Stimulated activated effector memory CD8-positive, alpha-beta T cell treated with anti-CD3 and anti-CD28 coated beads, Interleukin-12 subunit alpha, Interleukin-12 subunit beta, amount 100 ng/mL, for 72 hours (primary cell): Measurements from ENCODE around the gene C1S.
"Not testable (repeated sequence)": the region's sequence is repeated elsewhere in the genome, so short reads cannot be mapped to it uniquely, and the experiment has no call there.

Experiments used
- ATAC-seq: fragments of 150-1000 bp; cut with Tn5 transposase; 2 replicates; pipeline ENCODE4 v1.10.0; 2021
- DNase-seq, 2 donors: peaks; one replicate each; pipeline ENCODE4 v3.0.0; 2021 to 2022; ENCODE audit warnings: low spot score in 2 of 2
- H3K27ac Mint-ChIP-seq: one replicate; pipeline ENCODE4 v1.8.0; 2022; ENCODE audit warnings: mild to moderate bottlenecking, mixed read lengths
- H3K36me3 Mint-ChIP-seq: one replicate; pipeline ENCODE4 v1.8.0; 2022; ENCODE audit warnings: mild to moderate bottlenecking, mixed read lengths
- H3K4me1 Mint-ChIP-seq: one replicate; pipeline ENCODE4 v1.8.0; 2022; ENCODE audit warnings: mixed read lengths
- H3K4me3 Mint-ChIP-seq: one replicate; pipeline ENCODE4 v1.8.0; 2022; ENCODE audit warnings: mild to moderate bottlenecking, mixed read lengths
- H3K9me3 Mint-ChIP-seq: one replicate; pipeline ENCODE4 v1.8.0; 2022; ENCODE audit warnings: mixed read lengths

C1S gene

DNA sequence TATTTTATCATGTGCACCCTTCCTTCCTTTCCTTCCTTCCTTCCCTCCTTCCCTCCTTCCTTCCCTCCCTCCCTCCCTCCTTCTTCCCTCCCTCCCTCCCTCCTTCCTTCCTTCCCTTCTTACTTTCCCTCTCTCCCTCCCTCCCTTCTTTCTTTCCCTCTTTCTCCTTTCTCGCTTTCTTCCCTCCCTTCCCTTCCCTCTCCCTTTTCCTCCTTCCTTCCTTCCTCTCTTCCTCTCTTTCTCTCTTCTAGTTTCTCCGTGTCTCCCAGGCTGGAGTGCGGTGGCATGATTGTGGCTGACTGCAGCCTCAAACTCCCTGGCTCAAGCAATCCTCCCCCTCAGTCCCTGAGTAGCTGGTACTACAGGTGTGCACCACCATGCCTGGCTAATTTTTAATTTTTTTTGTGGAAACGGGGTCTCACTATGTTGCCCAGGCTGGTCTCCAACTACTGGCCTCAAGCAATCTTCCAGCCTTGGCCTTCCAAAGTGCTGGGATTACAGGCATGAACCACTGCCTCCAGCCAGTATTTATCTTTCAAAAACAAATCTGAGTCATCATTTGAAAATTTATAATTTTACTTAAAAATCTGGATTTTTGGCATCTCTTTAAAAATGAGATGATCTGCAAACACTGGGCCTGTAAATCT, 40.7 kb downstream of the C1S start:
- ATAC-seq: no peak
- H3K4me3 Mint-ChIP-seq: no peak overlapping the region
- peaks cover 5% of the 10 kb centered on the region for H3K9me3 Mint-ChIP-seq
- peaks cover 28% of the 10 kb centered on the region for H3K4me1 Mint-ChIP-seq
- DNase-seq: no peak
- peak overlapping the region; percentile 40 for H3K27ac Mint-ChIP-seq
- H3K36me3 Mint-ChIP-seq: peaks cover 43% of the 10 kb centered on the region

DNA sequence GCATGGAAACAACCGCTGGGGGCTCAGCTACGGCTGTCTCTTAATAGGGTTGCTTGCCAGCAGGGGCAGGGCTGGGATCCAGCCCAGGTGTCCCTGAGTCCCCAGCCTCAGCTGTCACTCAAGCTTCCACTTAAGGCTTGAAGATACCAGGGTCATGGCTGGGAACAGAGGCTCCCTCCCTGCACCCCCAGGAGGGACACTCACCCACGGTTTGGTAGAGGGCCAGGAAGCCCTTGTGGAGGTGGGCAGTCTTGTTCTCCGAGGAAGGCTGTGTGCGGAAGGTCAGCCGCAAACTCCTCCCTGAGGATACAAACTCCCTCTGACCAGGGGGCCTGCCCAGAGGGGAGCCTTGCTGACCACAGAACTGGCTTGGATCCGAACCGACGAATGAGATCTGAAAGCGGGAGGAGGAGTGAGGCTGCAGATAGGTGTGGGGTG, 41.2 kb downstream of the C1S start:
- no peak for DNase-seq
- Mint-ChIP-seq H3K9me3 (peaks cover 8% of the 10 kb centered on the region), H3K36me3 (peaks cover 46% of the 10 kb centered on the region), H3K4me3 (no peak overlapping the region), H3K27ac (peak overlapping the region; percentile 40), H3K4me1 (peaks cover 33% of the 10 kb centered on the region)
- ATAC-seq: no peak

- peaks cover 36% of the 10 kb centered on the region for H3K4me1 Mint-ChIP-seq
- H3K9me3 Mint-ChIP-seq: peaks cover 8% of the 10 kb centered on the region
- ATAC-seq (no peak), DNase-seq (no peak)
- H3K36me3 Mint-ChIP-seq: peaks cover 47% of the 10 kb centered on the region
- H3K27ac Mint-ChIP-seq: peak overlapping the region; percentile 76
- H3K4me3 Mint-ChIP-seq: no peak overlapping the region
These were observed 42.1 kb downstream of the C1S start for GRCh38 chr12:7102582-7102981.

DNA sequence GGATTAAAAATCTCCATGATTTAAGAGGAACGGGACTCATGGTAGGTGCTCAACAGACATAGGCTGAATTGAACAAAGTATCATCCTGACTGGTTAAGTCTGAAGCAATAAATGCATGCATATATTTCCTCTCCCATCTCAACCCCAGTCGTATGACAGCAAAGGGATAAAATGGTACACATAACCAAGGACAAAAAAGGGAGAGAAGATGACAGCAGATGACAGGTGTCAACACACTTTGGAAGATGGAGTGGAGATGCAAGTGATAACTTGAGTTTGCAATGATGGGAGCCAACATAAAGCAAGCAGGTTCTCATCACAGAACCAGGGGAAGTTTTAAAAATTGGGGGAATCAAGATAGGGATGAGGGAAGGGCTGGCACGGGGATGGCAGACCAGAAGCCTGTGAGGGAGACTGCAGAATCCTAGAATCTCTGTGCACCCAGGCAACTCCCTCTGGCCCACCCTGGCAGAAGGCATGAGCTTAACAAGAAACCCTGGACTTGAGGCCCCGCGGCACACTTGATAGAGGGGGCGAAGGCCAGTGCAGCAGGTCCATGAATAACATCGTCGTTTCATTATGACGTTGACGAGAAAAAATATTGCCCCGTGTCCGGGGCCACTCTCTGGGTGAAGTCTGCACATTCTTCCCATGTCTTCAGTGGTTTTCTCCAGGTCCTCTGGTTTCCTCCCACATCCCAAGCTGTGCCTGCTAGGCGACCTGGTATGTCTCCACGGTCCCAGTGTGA, 43.5 kb downstream of the C1S start:
- peaks cover 43% of the 10 kb centered on the region for H3K4me1 Mint-ChIP-seq
- H3K27ac Mint-ChIP-seq: peak overlapping the region; percentile 76
- peaks cover 8% of the 10 kb centered on the region for H3K9me3 Mint-ChIP-seq
- peaks cover 43% of the 10 kb centered on the region for H3K36me3 Mint-ChIP-seq
- no peak overlapping the region for H3K4me3 Mint-ChIP-seq
- DNase-seq (no peak), ATAC-seq (no peak)

- Mint-ChIP-seq H3K4me1 (peaks cover 60% of the 10 kb centered on the region), H3K9me3 (peaks cover 8% of the 10 kb centered on the region)
These were observed 45.6 kb downstream of the C1S start for GRCh38 chr12:7106082-7106481.

DNA sequence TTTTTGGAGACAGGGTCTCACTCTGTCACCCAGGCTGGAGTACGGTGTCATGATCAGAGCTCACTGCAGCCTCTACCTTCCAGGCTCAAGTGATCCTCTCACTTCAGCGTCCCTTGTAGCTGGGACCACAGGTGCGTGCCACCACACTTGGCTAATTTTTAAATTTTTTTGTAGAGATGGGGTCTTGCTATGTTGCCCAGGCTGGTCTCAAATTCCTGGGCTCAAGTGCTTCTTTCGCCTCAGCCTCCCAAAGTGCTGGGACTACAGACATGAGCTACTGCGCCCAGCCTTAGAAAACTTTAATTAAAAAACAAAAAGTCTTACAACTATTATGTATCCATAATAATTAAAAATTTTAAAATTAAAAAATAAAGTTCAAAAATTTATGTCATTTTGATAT, 46.7 kb downstream of the C1S start:
- DNase-seq, ATAC-seq, H3K9me3 Mint-ChIP-seq, H3K27ac Mint-ChIP-seq: not testable (repeated sequence)
- Mint-ChIP-seq H3K36me3 (peaks cover 28% of the 10 kb centered on the region), H3K4me1 (peaks cover 60% of the 10 kb centered on the region), H3K4me3 (peak overlapping the region; percentile 98)

More at GRCh38 chr12:7106082-7106481, 45.6 kb downstream of the C1S start:
- no peak overlapping the region for H3K4me3 Mint-ChIP-seq
- H3K36me3 Mint-ChIP-seq: peaks cover 35% of the 10 kb centered on the region
- no peak overlapping the region for H3K27ac Mint-ChIP-seq
- ATAC-seq (no peak), DNase-seq (no peak)

GRCh38 chr12:7107636-7108002, 47.1 kb downstream of the C1S start:
- DNase-seq: no peak
- Mint-ChIP-seq H3K9me3 (peaks cover 8% of the 10 kb centered on the region), H3K27ac (peak overlapping the region; percentile 97), H3K4me1 (peaks cover 56% of the 10 kb centered on the region), H3K4me3 (peak overlapping the region; percentile 98), H3K36me3 (peaks cover 28% of the 10 kb centered on the region)
- ATAC-seq: no peak

- Mint-ChIP-seq H3K36me3 (peaks cover 28% of the 10 kb centered on the region), H3K4me1 (peaks cover 51% of the 10 kb centered on the region), H3K27ac (peak overlapping the region; percentile 97), H3K4me3 (peak overlapping the region; percentile 98), H3K9me3 (peaks cover 8% of the 10 kb centered on the region)
- DNase-seq: peak; percentile 61 to 89
- peak; percentile 97 for ATAC-seq
These were observed 47.7 kb downstream of the C1S start for GRCh38 chr12:7108003-7108795.

GRCh38 chr12:7108796-7109571, 48.5 kb downstream of the C1S start, which contains the start of gene C1RL:
Gene C1RL, minus strand, starts transcription at chr12:7109214. Its CDS starts 34 bp downstream, at chr12:7109180.
- peak within 1 kb of the TSS; percentile 97 for H3K27ac Mint-ChIP-seq
- H3K36me3 Mint-ChIP-seq: peaks cover 36% of the 10 kb centered on the region
- H3K9me3 Mint-ChIP-seq: peaks cover 8% of the 10 kb centered on the region
- ATAC-seq (peak; percentile 48), DNase-seq (peak; percentile 90 to 94)
- peak within 1 kb of the TSS; percentile 98 for H3K4me3 Mint-ChIP-seq
- peaks cover 50% of the 10 kb centered on the region for H3K4me1 Mint-ChIP-seq

GRCh38 chr12:7109572-7109920, 49.0 kb downstream of the C1S start:
- ATAC-seq: no peak

DNA sequence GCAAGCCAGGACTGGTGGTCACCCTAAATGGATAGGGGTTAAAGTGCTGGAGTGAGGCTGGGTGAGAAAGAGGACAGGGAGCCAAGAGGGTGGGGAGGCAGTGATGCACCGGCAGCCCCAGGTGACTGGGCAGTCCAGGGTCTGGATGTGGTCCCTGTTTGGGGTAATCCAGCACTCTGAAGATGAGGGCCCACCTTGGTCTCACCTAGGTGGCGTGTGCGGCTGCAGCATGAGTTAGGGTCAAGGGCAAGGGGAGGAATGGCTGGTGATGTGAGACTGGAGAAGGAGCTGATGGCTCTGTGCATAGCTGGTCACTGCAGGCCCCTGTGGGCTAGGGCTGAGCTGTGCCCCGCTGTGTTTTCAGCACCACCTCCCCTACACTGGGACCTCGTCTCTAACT, 50.1 kb downstream of the C1S start:
- ATAC-seq (no peak), DNase-seq (no peak)
- Mint-ChIP-seq H3K36me3 (peaks cover 42% of the 10 kb centered on the region), H3K4me1 (peaks cover 48% of the 10 kb centered on the region), H3K27ac (no peak overlapping the region), H3K9me3 (peaks cover 6% of the 10 kb centered on the region), H3K4me3 (no peak overlapping the region)

More at GRCh38 chr12:7109572-7109920, 49.0 kb downstream of the C1S start:
- no peak for DNase-seq
- Mint-ChIP-seq H3K9me3 (peaks cover 8% of the 10 kb centered on the region), H3K4me1 (peaks cover 51% of the 10 kb centered on the region), H3K4me3 (peak overlapping the region; percentile 98), H3K27ac (peak overlapping the region; percentile 97), H3K36me3 (peaks cover 40% of the 10 kb centered on the region)

GRCh38 chr12:7112041-7112440, 51.5 kb downstream of the C1S start:
- H3K4me1 Mint-ChIP-seq: peaks cover 36% of the 10 kb centered on the region
- no peaks in the 10 kb centered on the region for H3K9me3 Mint-ChIP-seq
- no peak overlapping the region for H3K4me3 Mint-ChIP-seq
- ATAC-seq (no peak), DNase-seq (no peak)
- peaks cover 44% of the 10 kb centered on the region for H3K36me3 Mint-ChIP-seq
- no peak overlapping the region for H3K27ac Mint-ChIP-seq

- DNase-seq (peak; percentile 25 to 69), ATAC-seq (no peak)
- Mint-ChIP-seq H3K4me3 (no peak overlapping the region), H3K36me3 (peaks cover 49% of the 10 kb centered on the region), H3K9me3 (no peaks in the 10 kb centered on the region), H3K4me1 (peaks cover 34% of the 10 kb centered on the region), H3K27ac (no peak overlapping the region)
These were observed 52.9 kb downstream of the C1S start for GRCh38 chr12:7113389-7113871.

DNA sequence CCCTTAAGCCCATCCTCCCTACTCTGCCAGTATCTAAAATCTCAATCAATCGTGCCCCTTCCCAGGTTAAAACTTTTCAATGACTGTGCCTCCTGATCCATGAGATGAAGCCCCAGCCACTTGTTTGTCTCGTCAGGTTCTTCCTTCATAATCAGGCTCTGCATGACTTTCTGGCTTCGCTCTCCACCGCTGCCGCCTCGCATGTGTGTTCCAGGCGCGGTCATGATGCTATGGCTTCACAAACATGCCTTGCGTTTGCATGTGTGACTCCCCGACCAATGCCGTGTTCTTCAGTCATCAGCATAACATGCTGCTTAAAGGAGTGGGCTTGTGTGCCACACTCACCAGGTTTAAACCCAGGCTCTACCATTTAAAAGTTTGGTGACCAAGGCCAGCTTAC, 53.5 kb downstream of the C1S start:
- peaks cover 46% of the 10 kb centered on the region for H3K36me3 Mint-ChIP-seq
- H3K27ac Mint-ChIP-seq: no peak overlapping the region
- H3K4me3 Mint-ChIP-seq: no peak overlapping the region
- H3K4me1 Mint-ChIP-seq: peaks cover 35% of the 10 kb centered on the region
- H3K9me3 Mint-ChIP-seq: no peaks in the 10 kb centered on the region
- no peak for ATAC-seq
- DNase-seq: no peak

GRCh38 chr12:7114851-7115250, 54.3 kb downstream of the C1S start:
- H3K4me3 Mint-ChIP-seq: no peak overlapping the region
- no peaks in the 10 kb centered on the region for H3K9me3 Mint-ChIP-seq
- peaks cover 27% of the 10 kb centered on the region for H3K4me1 Mint-ChIP-seq
- peaks cover 46% of the 10 kb centered on the region for H3K36me3 Mint-ChIP-seq
- DNase-seq (no peak), ATAC-seq (no peak)
- no peak overlapping the region for H3K27ac Mint-ChIP-seq
